Osteocyte (in vitro differentiated cells): ENCODE measurements around the gene KRT5. TPM values are rescaled to one million over a fixed set of nuclear protein-coding genes. Genes with fewer than 3 reads are reported as not detected.

ENCODE experiments used
- DNase-seq: peaks from one replicate; pipeline ENCODE4 v3.0.0; 2021; ENCODE audit warnings: mixed read lengths; ENCODE audit not compliant: unreplicated experiment; ENCODE audit errors: extremely low spot score
- H3K27ac Mint-ChIP-seq: one replicate; pipeline ENCODE4 v1.8.0; 2021; ENCODE audit warnings: mild to moderate bottlenecking, mixed read lengths; ENCODE audit not compliant: unreplicated experiment
- H3K27me3 Mint-ChIP-seq: one replicate; pipeline ENCODE4 v1.8.0; 2021; ENCODE audit warnings: mixed read lengths; ENCODE audit not compliant: unreplicated experiment
- H3K36me3 Mint-ChIP-seq: one replicate; pipeline ENCODE4 v1.8.0; 2021; ENCODE audit warnings: mixed read lengths; ENCODE audit not compliant: unreplicated experiment
- H3K4me1 Mint-ChIP-seq: one replicate; pipeline ENCODE4 v1.8.0; 2021; ENCODE audit warnings: mixed read lengths; ENCODE audit not compliant: unreplicated experiment
- H3K4me3 Mint-ChIP-seq: one replicate; pipeline ENCODE4 v1.8.0; 2021; ENCODE audit warnings: mild to moderate bottlenecking, moderate library complexity, mixed read lengths; ENCODE audit not compliant: unreplicated experiment
- H3K9me3 Mint-ChIP-seq: one replicate; pipeline ENCODE4 v1.8.0; 2021; ENCODE audit warnings: mixed read lengths; ENCODE audit not compliant: unreplicated experiment
- total RNA-seq: library from RNA; stranded (reverse); gene quantifications from 2 replicates; pipeline ENCODE4 v1.2.1, GENCODE V29; 2021
- TF ChIP-seq, protein P1 (sequence below): fragments of 200-600 bp; sonication (generic); IDR thresholded peaks from 2 replicates; pipeline ENCODE4 v1.5.0; 2021; ENCODE audit warnings: antibody characterized with exemption, mild to moderate bottlenecking, moderate library complexity

The KRT5 gene
- total RNA-seq, 1 donor from 2014 or later: not detected

DNA sequence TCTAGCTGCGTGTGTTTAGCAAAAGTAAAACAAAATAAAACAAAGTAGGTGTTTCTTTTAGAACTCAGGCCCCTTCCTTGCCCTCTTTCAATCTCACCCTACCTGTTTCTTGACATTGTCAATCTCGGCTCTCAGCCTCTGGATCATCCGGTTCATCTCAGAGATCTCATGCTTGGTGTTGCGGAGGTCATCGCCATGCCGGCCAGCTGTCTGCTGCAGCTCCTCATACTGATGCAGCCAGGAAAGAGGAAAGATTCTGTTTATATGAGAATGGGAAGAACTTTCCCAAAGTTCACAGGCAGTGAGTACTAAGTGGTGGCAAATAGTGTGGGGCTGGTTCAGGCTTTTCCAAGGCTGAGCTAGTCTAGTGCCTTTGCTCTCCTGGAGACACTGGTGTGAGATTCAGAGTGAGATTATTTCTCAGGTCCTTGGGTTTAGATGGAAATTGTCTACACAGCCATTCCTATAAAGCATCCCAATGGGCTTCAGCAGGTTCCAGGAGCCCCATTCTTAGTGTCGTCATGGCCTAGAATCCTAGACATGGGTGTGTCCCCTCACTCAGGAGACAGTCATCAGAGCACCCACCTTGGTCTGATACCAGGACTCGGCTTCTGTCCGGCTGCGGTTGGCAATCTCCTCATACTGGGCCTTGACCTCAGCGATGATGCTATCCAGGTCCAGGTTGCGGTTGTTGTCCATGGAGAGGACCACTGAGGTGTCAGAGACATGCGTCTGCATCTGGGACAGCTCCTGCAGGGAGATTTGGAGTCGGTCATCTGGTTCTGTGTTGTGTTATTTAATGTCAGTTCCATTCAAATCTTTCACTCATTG lies 3.0 kb downstream of the KRT5 start:
- peak; percentile 74 for DNase-seq
- no peaks in the 10 kb centered on the region for H3K4me1 Mint-ChIP-seq
- H3K9me3 Mint-ChIP-seq: no peaks in the 10 kb centered on the region
- H3K27ac Mint-ChIP-seq: no peak overlapping the region
- TF ChIP-seq, protein P1, sequence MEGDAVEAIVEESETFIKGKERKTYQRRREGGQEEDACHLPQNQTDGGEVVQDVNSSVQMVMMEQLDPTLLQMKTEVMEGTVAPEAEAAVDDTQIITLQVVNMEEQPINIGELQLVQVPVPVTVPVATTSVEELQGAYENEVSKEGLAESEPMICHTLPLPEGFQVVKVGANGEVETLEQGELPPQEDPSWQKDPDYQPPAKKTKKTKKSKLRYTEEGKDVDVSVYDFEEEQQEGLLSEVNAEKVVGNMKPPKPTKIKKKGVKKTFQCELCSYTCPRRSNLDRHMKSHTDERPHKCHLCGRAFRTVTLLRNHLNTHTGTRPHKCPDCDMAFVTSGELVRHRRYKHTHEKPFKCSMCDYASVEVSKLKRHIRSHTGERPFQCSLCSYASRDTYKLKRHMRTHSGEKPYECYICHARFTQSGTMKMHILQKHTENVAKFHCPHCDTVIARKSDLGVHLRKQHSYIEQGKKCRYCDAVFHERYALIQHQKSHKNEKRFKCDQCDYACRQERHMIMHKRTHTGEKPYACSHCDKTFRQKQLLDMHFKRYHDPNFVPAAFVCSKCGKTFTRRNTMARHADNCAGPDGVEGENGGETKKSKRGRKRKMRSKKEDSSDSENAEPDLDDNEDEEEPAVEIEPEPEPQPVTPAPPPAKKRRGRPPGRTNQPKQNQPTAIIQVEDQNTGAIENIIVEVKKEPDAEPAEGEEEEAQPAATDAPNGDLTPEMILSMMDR: no peak
- no peaks in the 10 kb centered on the region for H3K36me3 Mint-ChIP-seq
- H3K4me3 Mint-ChIP-seq: no peak overlapping the region
- peaks cover 63% of the 10 kb centered on the region for H3K27me3 Mint-ChIP-seq

DNA sequence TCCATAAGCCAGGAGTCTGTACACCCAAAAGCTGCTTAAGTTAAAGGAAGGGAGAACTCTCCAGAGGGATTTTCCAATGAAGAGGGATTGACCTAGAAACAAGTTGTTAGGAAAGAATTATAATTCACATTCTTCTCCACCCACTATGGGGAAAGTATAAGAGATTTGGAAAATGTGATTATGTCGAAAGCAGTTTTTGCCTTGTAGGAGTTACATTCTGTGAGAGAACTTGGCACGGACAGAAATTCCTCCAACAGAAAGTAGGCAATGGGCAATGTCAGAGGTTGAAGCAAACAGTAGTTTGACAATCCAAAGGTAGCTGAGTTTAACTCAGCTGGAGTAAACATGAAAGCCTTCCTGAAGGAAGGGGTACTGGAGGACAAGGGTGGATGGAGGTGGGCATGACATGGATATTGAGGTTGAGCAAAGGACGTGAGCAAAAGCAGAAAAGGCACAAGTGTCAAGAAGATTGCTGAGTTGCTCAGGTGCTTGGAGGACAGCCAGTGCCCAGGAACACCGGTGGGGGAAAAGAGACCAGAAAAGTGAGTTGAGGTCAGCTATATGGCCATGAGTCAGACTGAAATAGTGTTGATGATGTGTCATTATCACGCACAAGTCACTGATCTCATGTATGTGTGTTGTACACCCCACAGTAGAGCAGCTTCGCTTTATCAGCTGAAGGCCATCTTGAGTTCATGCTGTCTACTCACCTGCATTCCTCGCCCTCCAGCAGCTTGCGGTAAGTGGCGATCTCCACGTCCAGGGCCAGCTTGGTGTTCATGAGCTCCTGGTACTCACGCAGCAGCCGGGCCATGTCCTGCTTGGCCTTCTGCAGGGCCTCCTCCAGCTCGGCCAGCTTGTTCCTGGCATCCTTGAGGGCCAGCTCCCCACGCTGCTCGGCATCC lies 4.0 kb downstream of the KRT5 start:
- no peak overlapping the region for H3K27ac Mint-ChIP-seq
- peak; percentile 23 for DNase-seq

DNA sequence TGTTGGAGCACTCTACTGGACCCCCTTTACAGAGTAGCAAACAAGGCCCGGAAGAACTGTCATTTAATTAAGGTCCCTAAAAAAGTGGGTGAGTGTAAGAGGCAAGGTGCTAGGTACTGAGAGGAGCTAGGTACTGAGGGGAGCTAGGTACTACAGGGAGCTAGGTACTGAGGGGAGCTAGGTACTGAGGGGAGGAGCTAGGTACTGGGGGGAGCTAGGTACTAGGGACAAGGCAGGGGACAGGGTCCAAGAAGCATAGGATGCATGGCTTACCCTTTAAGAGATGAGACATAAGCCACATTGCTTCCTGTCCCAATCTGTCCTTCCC lies 4.9 kb downstream of the KRT5 start:
- Mint-ChIP-seq H3K4me1 (no peaks in the 10 kb centered on the region), H3K9me3 (peaks cover 4% of the 10 kb centered on the region), H3K36me3 (no peaks in the 10 kb centered on the region), H3K27me3 (peaks cover 64% of the 10 kb centered on the region), H3K27ac (no peak overlapping the region), H3K4me3 (no peak overlapping the region)
- TF ChIP-seq, protein P1: no peak
- no peak for DNase-seq

More for the DNA sequence above, 4.0 kb downstream of the KRT5 start:
- Mint-ChIP-seq H3K36me3 (no peaks in the 10 kb centered on the region), H3K9me3 (peaks cover 2% of the 10 kb centered on the region), H3K27me3 (peaks cover 61% of the 10 kb centered on the region), H3K4me1 (no peaks in the 10 kb centered on the region), H3K4me3 (no peak overlapping the region)
- TF ChIP-seq, protein P1: no peak

DNA sequence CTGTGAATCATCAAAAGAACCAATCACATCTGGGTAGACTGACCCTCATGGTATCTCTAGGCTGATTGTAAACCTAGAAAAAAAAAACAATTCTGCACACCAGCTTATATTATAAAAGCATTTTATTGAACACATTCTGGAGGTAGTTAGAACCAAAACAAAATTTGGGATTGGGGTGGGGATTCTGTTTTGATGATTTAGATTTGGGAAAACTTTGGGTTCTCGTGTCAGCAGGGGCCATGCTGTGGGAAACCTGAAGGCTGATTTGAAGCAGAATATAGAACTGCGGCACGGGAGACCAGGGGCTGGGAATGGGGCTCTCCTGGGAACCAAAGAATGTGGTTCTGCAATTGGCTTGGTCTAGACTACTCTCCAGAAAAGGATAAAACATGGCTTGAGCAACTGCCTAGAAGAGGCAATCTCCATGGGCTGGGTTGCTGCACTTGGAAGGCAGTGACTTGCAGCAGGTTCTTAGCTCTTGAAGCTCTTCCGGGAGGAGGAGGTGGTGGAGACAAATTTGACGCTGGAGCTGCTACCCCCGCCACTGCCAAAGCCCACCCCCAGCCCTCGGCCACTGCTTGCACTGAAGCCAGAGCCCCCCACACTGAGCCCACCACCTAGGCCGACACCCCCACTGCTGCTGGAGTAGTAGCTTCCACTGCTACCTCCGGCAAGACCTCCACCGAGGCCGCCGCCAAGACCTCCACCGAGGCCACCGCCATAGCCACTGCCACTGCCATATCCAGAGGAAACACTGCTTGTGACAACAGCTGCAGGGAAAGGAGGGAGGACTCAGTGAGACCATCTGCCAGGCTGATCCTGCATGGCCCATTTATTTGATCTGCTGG lies 5.5 kb downstream of the KRT5 start:
- DNase-seq: peak; percentile 65
- Mint-ChIP-seq H3K27ac (no peak overlapping the region), H3K9me3 (peaks cover 4% of the 10 kb centered on the region), H3K27me3 (peaks cover 68% of the 10 kb centered on the region), H3K4me1 (no peaks in the 10 kb centered on the region), H3K36me3 (no peaks in the 10 kb centered on the region), H3K4me3 (no peak overlapping the region)
- TF ChIP-seq, protein P1: no peak
